ENCODE results near the gene CACNB1. TPM values are rescaled to one million over a fixed set of nuclear protein-coding genes. Genes with fewer than 3 reads are reported as not detected.
"Not testable (repeated sequence)": the region's sequence is repeated elsewhere in the genome, so short reads cannot be mapped to it uniquely, and the experiment has no call there.

CACNB1 gene
- total RNA-seq, 1 experiment from 2014 or later = 2.9 TPM

DNA sequence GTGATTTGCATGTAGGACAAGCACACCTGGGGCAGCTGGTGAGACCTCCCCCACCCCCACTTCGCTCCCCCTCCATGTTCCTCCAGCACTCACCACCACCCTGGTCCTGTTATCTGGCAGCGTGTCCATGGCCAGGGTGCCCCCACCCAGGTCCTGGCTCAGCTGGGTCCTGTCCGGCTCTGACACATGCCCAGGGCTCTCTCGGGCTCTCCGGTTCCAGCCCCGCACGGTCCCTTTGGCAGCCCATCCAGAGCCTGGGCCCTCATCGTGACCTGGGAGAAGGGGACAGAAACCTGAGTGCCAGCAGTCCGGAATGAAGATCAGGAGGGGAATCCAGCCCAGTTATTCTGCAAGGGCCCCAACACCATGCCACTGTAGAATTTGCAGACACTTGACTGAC lies 57.9 kb downstream of the CACNB1 start:
- Histone ChIP-seq H3K36me3 (no peaks in the 10 kb centered on the region), H3K4me1 (replicated peaks) (peaks cover 11% of the 10 kb centered on the region), H3K9me3 (replicated peaks) (no peaks in the 10 kb centered on the region), H3K27me3 (replicated peaks) (no peaks in the 10 kb centered on the region), H3K27ac (no peak overlapping the region), H3K4me3 (no peak overlapping the region)
- DNase-seq (ENCODE audit: low read depth in 1 of 2, low spot score in 2 of 2) = no peak

DNA sequence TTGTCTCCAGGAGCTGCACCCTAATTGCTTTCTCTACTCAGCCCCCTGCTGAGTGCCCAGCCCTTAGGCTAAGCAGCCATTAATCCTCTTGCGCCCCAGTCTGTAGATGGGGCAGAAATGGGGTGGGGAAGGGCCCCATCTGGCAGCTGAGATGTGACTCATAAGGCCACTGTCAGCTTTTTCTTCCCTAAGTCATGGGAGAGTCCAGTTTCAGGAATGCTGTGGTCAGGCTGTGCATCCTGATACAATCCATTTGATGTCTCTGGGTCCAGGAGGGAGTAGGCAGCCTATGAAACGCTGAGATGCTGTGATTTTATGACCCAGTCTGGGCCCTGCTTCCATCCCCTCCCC lies 58.3 kb downstream of the CACNB1 start:
- Histone ChIP-seq H3K4me1 (replicated peaks) (peaks cover 11% of the 10 kb centered on the region), H3K27ac (no peak overlapping the region), H3K27me3 (replicated peaks) (no peaks in the 10 kb centered on the region), H3K36me3 (no peaks in the 10 kb centered on the region), H3K9me3 (replicated peaks) (no peaks in the 10 kb centered on the region), H3K4me3 (no peak overlapping the region)
- peak; percentile 37 to 52 for DNase-seq (ENCODE audit: low read depth in 1 of 2, low spot score in 2 of 2)

DNA sequence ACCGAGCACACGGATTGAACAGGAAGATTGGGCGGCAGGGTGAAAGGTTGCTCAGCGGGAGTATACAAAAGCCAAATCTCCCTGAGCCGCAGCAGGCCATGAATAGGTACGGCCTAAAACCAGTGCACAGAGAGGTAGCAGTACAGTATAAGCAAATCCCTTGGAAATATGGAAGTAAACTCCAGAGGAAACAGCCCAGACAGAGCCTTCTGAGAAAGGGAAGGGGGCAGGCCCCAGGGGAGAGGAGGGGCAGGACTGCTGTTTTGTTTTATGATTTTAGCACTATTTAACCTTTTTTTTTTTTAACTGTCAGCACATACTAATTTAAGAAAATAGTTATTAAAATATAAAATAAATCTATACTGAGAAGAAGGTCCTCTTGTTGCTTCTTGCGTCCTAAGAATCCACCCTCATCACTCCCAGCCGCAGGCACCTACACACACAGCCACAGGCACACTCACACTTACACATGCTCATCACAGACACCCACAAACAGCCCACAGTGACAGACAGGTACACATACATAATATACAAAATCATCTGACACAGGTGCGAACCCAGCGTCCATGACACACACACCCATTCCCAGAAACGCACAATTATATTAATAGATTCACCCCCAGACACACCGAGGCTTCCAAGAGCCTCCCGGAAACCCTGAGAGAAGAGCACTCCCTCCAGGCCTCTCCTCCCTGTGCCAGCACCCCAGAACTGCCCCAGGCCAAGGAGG lies 58.9 kb downstream of the CACNB1 start:
- no peaks in the 10 kb centered on the region for H3K36me3 ChIP-seq
- H3K27me3 ChIP-seq (replicated peaks) = no peaks in the 10 kb centered on the region
- no peaks in the 10 kb centered on the region for H3K9me3 ChIP-seq (replicated peaks)
- no peak overlapping the region for H3K4me3 ChIP-seq
- no peak overlapping the region for H3K27ac ChIP-seq
- peaks cover 11% of the 10 kb centered on the region for H3K4me1 ChIP-seq (replicated peaks)
- DNase-seq (ENCODE audit: low read depth in 1 of 2, low spot score in 2 of 2) = no peak

DNA sequence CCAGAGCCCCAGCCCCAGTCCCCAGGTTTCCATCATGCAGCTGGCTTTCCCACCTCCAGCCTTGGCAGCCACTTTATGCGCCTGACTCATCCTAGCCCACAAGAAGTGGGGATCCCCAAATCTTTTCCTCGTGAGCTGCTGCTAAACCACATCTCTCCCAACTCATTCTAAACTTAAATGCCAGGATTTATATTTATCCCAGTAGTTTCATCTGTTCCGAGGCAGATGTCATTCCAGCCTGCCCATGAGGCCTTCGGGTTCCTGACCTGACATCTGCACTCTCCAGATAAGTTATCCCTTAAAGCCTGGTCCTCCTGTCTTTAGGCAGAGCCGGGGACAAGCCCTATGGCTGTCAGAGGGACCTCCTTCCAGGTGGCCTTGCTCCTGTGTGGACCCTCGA lies 62.6 kb downstream of the CACNB1 start:
- no peak for DNase-seq (ENCODE audit: low read depth in 1 of 2, low spot score in 2 of 2)
- Histone ChIP-seq H3K9me3 (replicated peaks) (no peaks in the 10 kb centered on the region; the same call in 1 of the 2 replicates), H3K27ac (no peak overlapping the region), H3K27me3 (replicated peaks) (no peaks in the 10 kb centered on the region), H3K36me3 (no peaks in the 10 kb centered on the region), H3K4me1 (replicated peaks) (peaks cover 11% of the 10 kb centered on the region), H3K4me3 (no peak overlapping the region)

DNA sequence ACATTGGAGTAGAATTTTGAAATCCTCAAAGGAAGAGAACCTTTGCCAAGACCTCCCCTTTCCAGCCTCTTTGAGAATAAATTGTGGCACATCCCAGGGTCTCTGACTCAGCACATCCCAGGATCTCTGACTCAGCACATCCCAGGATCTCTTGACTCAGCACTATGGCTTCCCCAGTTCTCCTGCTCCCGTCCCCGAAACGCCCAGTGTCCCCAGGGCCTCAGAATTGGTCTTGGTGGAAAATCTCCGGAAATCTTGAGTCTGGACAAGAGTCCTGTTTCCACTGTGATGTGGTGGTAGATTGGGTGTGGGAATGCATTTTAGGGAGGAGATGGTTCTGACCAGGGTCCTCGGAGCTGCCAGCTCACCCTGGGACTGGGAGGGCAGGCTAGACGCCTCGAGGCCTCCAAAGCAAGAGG lies 65.3 kb downstream of the CACNB1 start:
- no peak for DNase-seq (ENCODE audit: low read depth in 1 of 2, low spot score in 2 of 2)
- Histone ChIP-seq H3K9me3 (replicated peaks) (no peaks in the 10 kb centered on the region; the same call in 1 of the 2 replicates), H3K4me1 (replicated peaks) (no peaks in the 10 kb centered on the region), H3K27ac (no peak overlapping the region), H3K4me3 (no peak overlapping the region), H3K27me3 (replicated peaks) (no peaks in the 10 kb centered on the region), H3K36me3 (no peaks in the 10 kb centered on the region)

DNA sequence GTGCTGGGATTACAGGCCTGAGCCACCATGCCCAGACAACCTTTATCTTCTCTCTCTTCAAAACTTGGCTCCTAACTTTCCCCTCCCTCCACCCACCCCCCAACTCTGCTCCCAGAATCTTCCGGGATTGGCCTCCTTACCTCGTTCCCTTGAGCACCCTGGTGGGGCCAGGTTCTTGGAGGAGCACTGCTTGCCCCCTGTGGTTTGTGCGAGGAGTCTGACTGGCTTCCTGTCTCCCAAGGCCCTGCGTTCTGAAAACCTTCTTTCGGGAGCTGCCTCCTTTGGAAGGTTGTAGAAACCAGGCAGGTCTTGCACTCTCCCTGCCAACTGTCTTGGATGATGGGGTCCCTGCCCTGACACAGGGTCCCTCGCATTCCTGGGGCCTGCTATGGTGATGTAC lies 65.9 kb downstream of the CACNB1 start:
- Histone ChIP-seq H3K4me3 (no peak overlapping the region), H3K4me1 (replicated peaks) (no peaks in the 10 kb centered on the region), H3K36me3 (no peaks in the 10 kb centered on the region), H3K9me3 (replicated peaks) (no peaks in the 10 kb centered on the region; the same call in 1 of the 2 replicates), H3K27ac (no peak overlapping the region), H3K27me3 (replicated peaks) (no peaks in the 10 kb centered on the region)
- no peak for DNase-seq (ENCODE audit: low read depth in 1 of 2, low spot score in 2 of 2)

DNA sequence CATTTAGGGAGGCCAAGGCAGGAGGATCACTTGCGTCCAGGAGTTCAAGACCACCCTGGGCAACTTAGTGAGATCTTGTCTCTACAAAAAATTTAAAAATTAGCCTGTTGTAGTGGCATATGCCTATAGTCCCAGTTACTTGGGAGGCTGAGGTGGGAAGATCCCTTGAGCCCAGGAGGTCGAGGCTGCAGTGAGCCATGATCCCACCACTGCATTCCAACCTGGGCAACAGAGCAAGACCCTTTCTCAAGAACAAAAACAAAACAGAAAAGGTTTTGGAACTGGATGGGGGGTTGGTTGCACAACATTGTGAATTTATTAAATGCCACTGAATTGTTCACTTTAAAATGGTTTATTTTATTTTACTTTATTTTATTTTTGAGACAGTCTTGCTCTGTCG lies 67.3 kb downstream of the CACNB1 start:
- Histone ChIP-seq H3K27me3 (replicated peaks) (no peaks in the 10 kb centered on the region), H3K4me3 (no peak overlapping the region), H3K27ac (no peak overlapping the region), H3K4me1 (replicated peaks) (no peaks in the 10 kb centered on the region), H3K9me3 (replicated peaks) (no peaks in the 10 kb centered on the region; the same call in 1 of the 2 replicates), H3K36me3 (no peaks in the 10 kb centered on the region)
- no peak for DNase-seq (ENCODE audit: low read depth in 1 of 2, low spot score in 2 of 2)

DNA sequence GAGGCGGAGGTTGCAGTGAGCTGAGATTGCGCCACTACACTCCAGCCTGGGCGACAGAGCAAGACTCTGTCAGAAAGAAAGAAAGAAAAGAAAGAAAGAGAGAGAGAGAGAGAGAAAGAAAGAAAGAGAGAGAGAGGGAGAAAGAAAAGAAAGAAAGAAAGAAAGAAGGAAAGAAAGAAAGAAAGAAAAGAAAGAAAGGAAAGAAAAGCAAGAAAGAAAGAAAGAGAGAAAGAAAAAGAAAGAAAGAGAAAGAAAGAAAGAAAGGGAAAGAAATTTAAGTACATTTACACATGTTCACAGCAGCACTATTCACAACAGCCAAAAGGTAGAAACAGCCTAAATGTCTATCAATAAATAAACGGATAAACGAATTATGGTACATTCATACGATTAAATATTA lies 67.9 kb downstream of the CACNB1 start:
- not testable (repeated sequence) for H3K36me3 ChIP-seq; H3K27ac ChIP-seq; H3K4me3 ChIP-seq; H3K9me3 ChIP-seq (replicated peaks); DNase-seq (ENCODE audit: low read depth in 1 of 2, low spot score in 2 of 2); H3K27me3 ChIP-seq (replicated peaks); H3K4me1 ChIP-seq (replicated peaks)

DNA sequence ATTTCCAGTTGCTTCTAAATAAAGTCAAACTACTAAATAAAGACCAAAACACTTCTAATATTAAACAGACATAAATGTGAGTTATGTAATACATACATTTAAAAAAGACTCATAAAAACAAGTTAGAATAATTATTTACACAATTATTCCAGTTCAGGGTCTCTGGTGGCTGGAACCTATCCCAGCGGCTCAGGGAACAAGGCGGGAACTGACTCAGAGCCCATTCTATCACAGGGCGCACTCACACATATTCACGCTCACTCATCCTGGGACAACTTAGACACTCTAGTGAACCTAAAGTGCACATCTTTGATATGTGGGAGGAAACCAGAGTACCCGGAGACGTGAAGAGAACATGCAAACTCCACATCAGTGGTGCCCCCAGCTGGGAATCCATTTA lies 71.0 kb downstream of the CACNB1 start:
- no peaks in the 10 kb centered on the region for H3K36me3 ChIP-seq
- no peak overlapping the region for H3K4me3 ChIP-seq
- H3K27ac ChIP-seq = no peak overlapping the region
- H3K4me1 ChIP-seq (replicated peaks) = no peaks in the 10 kb centered on the region
- DNase-seq (ENCODE audit: low read depth in 1 of 2, low spot score in 2 of 2) = no peak
- no peaks in the 10 kb centered on the region; the same call in 1 of the 2 replicates for H3K9me3 ChIP-seq (replicated peaks)
- H3K27me3 ChIP-seq (replicated peaks) = no peaks in the 10 kb centered on the region

DNA sequence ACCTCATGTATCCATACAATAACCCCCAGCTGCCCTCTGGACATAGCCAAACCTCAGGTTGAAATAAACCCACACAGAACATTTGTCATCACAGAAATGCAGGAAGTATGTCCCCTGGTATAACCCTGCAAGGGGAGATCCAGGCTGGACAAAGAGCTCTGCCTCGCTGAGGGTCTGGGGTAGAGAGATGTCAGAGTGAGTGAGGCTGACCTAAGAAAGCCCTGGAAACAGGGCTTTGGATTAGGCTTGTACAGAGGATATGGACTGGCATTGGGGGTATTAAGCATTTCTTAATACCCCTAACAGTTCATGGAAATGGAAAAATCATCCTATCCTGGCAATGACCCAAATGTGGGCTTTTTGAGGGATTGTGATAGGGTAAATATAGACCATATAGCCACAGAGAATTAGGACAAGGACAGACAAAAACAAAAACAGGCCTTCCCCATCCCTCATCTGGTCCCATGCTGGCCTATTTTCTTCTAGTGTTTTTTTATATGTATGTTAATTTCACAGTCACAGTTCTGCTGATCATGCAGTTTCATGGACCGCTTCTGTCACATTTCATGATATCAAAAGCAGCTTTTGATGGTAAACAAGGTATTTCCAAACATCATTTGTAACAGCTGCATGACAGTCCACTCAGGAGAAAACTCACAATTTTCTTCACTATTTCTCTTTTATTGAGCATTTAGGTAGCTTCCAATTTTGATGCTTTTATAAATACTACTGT lies 72.2 kb downstream of the CACNB1 start:
- no peak for DNase-seq (ENCODE audit: low read depth in 1 of 2, low spot score in 2 of 2)
- H3K4me3 ChIP-seq = no peak overlapping the region
- H3K27ac ChIP-seq = no peak overlapping the region
- no peaks in the 10 kb centered on the region for H3K27me3 ChIP-seq (replicated peaks)
- H3K9me3 ChIP-seq (replicated peaks) = no peaks in the 10 kb centered on the region; the same call in 1 of the 2 replicates
- no peaks in the 10 kb centered on the region for H3K4me1 ChIP-seq (replicated peaks)
- H3K36me3 ChIP-seq = no peaks in the 10 kb centered on the region

DNA sequence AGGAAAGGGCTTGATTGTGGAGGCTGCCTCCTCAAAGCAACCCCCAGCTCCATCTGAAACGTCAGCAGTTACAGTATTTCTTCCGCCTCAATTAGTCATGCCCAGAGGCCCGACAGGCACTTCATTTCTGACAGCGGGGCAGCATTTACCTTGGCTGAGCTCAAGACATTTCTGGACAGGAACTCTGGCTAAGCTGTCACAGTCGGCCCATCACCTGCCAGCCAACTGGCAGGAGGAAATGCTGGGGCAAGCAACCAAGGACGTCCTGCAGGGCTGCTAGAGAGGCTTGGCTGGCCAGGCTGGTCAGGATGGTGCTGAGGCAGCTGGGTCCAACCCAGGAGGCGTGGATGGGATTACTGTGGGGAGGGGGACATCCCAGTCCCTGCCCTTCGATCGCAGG lies 73.8 kb downstream of the CACNB1 start:
- H3K36me3 ChIP-seq = no peaks in the 10 kb centered on the region
- no peaks in the 10 kb centered on the region for H3K9me3 ChIP-seq (replicated peaks)
- H3K27me3 ChIP-seq (replicated peaks) = no peaks in the 10 kb centered on the region
- no peak overlapping the region for H3K27ac ChIP-seq
- DNase-seq (ENCODE audit: low read depth in 1 of 2, low spot score in 2 of 2) = no peak
- H3K4me1 ChIP-seq (replicated peaks) = no peaks in the 10 kb centered on the region
- H3K4me3 ChIP-seq = no peak overlapping the region

Other genes starting within 250 kb of the CACNB1 start
- not detected in 2 replicates for gene FBXO47, start 230.3 kb downstream of the CACNB1 start, total RNA-seq (2014; rRNA removed; shearing (Covaris generic))
- gene PLXDC1, start 46.0 kb downstream of the CACNB1 start, total RNA-seq (2014; rRNA removed; shearing (Covaris generic)) = not detected in 2 replicates
- not detected in 2 replicates for gene ARL5C, start 31.5 kb downstream of the CACNB1 start, total RNA-seq (2014; rRNA removed; shearing (Covaris generic))
- 1,822 and 2,517 TPM in 2 replicates for gene RPL19, start 2.6 kb upstream of the CACNB1 start, total RNA-seq (2014; rRNA removed; shearing (Covaris generic))
- gene STAC2, start 28.3 kb upstream of the CACNB1 start, total RNA-seq (2014; rRNA removed; shearing (Covaris generic)) = not detected in 2 replicates
- gene FBXL20, start 204.0 kb upstream of the CACNB1 start, total RNA-seq (2014; rRNA removed; shearing (Covaris generic)) = 7.5 and 10.2 TPM in 2 replicates